NCI-H128 (cell line): ENCODE results near the gene TMEM17.
"Not testable (repeated sequence)": the region's sequence is repeated elsewhere in the genome, so short reads cannot be mapped to it uniquely, and the experiment has no call there.

Experiments
- DNase-seq: peaks from one replicate; lab custom pipeline; 2025; ENCODE audit not compliant: unreplicated experiment; lab: John Stamatoyannopoulos, UW

TMEM17 gene, protein sequence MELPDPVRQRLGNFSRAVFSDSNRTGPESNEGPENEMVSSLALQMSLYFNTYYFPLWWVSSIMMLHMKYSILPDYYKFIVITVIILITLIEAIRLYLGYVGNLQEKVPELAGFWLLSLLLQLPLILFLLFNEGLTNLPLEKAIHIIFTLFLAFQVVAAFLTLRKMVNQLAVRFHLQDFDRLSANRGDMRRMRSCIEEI

DNA sequence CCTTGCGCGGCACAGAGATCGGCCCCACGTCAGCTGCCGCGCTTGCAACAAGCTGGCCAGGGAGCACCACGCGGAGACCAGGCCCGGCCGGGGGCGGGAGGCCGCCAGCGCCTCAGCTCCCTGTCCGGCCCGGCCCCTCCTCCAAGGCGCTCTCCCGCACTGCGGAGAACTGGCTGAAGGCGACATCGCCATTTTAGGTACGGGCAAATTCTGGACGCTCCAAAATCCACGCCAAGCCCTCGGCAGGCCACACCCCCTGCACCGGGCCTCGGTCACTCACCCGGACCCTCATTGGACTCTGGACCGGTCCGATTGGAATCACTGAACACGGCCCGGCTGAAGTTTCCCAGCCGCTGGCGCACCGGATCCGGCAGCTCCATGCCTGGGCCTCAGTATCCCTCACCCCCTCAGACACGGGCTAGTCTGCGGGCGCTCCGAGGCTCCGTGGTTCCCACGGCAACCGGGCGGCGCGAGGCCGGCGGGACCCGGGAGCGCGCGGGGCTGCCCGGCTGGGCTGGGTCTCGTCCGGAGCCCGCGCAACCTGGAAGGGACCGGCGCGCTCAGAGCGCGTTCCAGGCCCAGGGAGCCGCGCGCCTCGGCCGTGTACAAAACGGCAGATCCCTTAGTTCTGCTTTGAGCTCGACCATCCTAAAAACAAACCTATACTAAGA, at the start of gene TMEM17:
Gene TMEM17, minus strand, starts transcription at position 446 of the 671 bp plus-strand sequence. Its CDS starts 66 bp downstream, at position 380.
- peak; percentile 72 for DNase-seq

DNA sequence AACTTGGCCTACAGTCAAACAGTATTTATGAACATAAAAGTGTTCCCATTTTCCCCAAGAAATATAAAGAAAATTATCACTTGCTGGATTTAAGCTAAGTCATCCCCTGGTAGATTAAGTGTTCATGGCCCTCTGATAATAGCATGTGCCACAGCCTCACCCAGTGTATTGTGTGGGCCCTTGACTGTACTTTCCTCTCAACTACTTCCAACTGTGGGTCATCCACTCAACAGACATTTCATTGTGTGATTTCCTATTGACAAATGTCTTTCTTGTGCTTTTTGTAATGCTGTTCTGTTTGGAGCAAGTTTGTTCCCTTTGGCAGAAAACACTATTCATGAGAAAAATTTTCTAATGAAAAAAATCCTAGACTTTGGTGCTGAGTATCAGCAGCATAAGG, 48.4 kb upstream of the TMEM17 start:
- DNase-seq: no peak

DNA sequence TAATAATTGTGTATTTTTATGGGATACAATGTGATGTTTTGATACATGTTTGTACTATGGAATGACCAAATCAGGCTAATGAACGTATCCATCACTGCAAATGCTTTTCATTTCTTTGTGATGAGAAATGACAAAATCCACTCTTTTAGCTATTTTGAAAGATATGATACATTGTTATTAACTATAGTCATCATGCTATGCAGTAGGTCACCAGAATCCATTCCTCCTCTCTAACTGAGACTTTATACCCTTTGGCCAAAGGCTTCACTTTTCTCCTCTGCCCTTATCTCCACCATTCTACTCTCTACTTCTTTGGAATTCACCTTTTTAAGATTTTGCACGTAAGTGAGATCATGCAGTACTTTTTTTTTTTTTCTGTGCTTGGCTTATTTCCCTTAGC, 44.5 kb upstream of the TMEM17 start:
- DNase-seq: no peak

DNA sequence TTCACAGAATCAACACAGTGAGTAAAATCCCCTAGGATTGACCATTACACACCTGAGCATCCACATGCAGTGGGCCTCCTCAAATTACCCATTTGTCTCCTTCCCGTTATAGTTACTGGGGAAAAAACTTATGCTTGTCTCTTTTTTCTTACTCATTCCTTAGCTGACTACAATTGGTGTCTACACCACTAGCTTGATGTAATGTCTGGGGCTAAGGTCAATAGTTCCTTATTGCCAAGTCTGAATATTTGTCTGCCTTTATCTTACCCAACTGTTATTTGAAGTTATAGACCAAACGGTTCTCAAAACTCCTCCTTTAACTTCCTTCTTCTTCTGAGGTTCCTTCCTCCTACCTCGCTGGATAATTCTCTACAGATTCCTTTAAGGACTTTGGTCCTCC, 41.9 kb upstream of the TMEM17 start:
- no peak for DNase-seq

DNA sequence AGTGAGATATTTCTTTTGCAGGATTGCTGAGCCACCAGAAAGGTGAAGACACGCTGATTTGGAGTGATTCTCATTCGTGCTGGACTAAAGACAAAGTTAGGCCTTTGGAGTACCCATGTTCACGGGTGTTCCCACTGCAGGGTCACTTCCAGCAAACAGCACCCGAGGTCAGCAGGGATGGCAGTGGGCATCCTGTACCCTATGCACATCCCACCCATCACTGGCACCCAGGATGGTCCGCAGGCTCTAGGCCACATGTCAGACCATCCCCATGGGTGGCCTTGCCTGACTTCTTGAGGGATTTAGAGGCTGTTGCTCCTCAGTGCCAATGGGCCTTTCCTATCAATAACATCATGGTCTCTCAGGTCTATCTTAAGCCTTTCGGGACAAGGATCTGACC, 39.3 kb upstream of the TMEM17 start:
- DNase-seq: no peak

DNA sequence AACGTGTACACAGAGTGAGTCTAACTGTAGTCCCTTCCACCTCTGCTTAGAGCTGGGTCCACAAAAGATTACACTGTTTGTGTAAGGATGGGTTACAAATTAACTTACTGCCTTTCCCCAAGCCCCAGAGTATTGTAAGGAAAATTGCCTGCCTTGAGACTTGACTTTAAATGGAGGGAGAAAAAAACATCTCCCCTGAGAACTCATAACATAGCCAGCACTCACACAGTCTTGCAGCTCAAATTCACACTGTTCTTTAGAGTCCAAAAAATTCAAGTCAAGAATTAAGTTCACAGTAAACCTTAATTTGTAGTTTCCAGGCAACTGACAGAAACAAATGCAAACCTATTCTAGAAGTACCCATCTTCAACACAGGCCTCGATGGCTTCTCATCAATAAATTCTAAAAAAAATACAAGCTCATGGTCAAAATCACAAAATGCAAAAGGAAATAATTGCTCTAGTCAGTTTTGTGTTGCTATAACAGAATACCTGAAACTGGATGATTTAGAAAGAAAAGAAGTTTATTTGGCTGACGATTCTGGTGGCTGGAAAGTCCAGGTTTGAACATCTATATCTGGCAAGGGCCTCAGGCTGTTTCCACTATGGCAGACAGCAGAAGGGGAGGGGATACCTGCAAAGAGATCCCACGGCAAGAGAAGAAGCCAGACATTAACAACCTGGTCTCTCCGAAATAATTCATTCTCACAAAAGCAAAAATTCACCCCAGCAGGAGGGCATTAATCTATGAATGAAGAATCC, 34.6 kb upstream of the TMEM17 start:
- no peak for DNase-seq

DNA sequence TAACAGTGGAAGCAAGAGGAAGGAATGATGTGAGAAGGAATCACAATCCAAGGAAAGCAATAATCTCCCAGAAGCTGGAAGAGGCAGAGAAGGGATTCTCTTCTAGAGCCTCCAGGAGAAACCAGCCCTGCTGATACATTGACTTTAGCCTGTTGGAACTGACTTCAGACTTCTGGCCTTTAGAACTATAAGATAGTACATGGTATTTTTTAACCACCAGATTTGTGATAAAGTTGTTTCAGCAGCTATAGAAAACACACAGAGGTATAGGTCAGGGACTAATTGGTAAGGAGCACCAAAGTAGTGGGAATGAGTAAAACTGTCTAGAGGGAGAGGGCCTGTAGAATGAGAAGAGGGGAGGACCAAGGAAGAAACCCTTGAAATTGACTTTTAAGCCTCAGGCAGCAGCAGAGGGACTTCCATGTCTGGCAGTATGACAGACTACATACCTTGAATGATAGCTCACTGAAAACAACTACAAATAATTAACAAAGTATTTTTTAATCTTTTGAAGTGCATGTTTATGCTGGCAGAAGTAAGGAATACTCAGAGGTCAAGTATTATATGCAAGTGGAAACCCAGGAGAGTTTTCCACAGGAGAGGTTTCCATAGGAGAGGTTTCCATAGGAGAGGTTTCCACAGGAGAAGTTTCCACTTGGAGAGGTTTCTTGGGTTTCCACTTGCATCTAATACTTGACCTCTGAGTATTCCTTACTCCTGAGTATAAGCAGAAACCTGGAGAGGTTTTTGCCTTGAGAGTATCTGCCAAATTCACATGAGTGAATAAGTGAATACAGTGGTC, 33.8 kb upstream of the TMEM17 start:
- DNase-seq: no peak

DNA sequence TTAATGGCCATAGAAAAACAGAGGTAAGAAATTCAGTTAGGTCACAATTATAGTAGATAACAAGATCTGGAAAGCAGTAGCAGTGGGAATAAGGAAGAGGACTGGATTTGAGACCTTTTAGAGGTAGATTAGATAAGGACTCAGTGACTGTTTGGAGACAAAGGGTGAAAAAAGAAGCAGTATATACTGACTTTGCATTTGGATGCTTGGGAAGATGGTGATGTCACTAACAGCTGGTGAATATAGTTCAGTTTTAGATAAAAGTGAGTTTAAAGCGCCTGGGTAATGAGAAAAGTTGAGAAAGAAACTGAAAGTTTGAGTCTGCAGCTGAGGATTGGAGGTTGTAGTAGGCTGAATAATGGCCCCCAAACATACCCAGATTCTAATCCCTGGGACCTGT, 32.8 kb upstream of the TMEM17 start:
- no peak for DNase-seq

DNA sequence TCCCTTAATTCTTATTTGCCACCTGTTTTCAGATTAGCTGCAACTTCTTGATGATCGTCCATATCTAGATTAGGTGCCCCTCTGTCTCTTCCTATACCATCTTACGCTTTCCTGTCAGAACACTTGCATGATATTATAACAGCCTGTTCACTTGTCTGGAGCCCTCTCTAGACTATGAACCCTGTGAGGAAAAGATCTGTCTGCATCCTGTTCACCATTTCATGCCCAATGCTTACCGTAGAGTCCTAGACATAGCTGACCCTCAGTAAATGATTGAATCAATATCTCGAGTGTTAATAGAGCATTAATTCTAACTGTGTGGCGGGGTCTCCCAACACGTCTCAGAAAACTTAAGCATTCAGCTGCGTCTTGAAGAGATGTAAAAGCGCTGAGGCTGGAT, 31.8 kb upstream of the TMEM17 start:
- no peak for DNase-seq

DNA sequence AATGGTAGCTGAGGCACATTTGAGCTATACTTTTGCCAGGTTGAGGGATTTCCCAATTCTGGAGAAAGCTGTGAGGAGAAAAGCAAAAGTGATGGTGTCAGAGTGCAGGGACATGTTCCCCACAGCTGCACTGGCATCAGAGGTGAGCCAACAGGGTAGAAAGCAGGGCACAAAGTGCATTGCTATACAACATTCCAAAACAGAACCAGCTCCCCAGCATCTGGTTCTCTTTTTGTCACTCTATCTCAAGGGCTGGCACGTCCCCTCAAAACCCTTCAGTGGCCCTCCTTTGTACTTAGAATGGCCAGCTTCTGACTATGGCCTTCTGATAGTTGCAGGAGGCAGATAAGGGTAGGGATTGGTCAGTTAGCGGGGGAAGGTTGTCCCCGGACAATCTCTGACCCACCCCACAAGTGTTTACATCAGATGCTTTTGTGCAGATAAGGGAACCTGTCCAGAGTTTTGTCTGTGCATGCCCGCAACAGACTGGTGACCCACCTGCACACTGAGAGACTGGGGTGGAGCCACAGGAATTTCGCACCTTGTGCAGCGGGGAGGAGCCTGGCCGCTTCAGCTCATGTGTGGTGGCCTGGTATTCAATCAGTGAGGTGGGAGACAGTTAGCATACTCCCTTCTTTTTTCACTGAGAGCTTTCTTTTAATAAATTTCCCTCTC, 31.0 kb upstream of the TMEM17 start:
- DNase-seq: no peak

DNA sequence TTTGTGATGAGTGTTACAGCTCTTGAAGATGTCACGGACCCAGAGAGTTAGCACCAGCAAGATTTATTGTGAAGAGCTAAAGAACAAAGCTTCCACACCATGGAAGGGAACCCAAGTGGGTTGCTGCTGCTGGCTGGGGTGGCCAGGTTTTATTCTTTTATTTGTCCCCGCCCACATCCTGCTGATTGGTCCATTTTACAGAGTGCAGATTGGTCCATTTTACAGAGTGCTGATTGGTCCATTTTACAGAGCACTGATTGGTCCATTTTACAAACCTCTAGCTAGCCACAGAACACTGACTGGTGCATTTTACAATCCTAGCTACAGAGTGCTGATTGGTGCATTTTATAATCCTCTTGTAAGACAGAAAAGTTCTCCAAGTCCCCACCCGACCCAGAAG, 29.5 kb upstream of the TMEM17 start:
- not testable (repeated sequence) for DNase-seq

DNA sequence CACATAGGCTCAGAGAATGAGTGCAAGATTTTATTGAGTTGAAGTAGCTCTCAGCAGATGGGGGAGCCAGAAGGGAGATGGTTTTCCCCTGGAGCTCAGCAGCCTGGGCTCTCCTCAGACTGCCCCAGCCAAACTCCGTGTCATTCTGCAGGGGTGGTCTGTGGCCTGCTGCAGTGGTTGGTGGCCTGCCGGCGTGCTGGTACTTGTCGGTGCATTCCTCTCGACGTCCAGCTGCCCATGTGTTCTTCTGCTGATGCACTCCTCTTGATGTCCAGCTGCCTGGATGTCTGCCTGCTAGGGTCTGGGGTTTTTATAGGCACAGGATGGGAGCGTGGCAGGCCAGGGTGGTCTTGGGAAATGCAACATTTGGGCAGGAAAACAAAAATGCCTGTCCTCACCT, 25.6 kb upstream of the TMEM17 start:
- no peak for DNase-seq

DNA sequence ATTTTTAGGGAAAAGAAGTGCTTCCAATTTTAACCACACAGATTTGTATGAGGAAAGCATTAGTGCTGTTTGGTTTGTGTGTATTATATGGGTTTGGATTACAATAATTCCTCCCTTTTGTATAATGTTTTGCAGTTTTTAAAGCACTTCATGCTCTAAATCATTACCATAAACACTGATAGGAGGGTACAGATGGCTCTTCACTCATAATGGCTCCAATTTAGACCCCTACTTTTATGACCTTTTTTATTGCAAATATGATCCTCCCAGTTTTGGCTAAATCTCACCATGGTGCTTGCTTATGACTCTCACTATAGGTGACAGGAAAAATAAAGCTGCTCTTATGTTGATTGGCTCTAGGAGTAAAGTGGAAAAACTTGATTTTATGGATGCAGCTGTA, 23.8 kb upstream of the TMEM17 start:
- DNase-seq: no peak

DNA sequence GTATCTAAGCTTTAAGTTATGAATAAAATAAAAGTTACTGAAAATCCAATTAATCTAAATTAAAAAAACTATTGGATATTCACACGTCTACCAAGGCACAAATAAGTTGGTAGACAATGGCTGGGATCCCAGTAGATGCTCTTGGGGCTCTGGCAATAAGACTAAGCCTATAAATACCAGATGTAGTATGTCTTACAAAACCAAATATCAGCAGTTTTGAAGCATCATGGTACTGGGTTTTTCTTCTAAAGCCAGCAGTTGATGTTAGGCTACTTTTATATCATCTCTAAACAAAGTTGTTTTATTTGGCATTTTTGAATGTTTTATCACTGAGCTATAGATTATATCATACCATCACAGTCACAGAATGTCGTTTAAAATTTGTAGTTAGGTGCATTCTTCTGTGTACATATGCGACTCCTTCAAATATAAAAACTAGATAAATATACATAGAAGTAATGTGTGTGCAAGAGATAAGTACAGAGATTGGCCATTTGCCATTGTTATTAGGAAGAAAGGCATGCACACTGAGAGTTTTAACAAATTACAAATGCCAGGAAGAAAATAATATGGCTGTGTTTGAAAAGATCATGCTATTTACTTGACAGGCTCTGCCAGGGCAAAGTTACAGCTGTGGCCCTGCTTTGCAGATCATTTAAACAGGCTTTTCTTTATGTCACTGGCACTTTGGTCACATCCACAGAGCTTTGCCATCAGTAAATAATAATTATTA, 21.6 kb upstream of the TMEM17 start:
- no peak for DNase-seq

DNA sequence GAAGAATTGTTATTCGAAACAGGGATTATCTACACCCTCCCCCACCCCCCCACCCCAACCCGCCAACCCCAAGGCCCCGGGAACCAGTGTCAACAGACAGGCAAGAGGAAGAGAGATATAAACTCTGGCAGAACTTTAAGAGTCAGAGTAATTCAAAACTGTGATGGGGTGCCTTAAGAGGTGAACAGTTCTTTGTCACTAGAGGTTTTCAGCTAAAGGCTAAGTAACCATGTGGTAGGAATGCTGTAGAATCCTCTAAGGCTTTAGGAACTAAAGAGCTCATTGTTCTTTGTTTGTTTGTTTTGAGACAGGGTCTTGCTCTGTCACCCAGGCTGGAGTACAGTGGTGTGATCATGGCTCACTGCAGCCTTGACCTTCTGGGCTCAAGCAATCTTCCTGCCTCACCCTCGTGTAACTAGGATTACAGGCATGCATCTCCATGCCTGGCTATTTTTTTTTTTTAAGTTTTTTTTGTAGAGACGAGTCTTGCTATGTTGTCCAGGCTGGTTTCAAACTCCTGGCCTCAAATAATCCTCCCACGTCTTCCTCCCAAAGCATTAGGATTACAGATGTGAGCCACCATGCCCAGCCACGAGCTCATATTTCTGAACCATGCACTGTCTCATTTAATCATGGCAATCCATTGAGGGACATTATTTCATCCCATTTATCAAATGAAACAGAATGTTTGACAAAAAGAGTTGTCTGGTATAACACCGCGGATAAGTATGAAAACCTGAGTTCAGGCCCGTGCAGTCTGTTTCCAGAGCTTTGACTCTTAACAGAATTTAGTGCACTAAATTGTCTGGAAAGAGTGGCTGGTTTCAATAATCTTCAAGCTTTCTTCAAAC, 20.8 kb upstream of the TMEM17 start:
- no peak for DNase-seq

DNA sequence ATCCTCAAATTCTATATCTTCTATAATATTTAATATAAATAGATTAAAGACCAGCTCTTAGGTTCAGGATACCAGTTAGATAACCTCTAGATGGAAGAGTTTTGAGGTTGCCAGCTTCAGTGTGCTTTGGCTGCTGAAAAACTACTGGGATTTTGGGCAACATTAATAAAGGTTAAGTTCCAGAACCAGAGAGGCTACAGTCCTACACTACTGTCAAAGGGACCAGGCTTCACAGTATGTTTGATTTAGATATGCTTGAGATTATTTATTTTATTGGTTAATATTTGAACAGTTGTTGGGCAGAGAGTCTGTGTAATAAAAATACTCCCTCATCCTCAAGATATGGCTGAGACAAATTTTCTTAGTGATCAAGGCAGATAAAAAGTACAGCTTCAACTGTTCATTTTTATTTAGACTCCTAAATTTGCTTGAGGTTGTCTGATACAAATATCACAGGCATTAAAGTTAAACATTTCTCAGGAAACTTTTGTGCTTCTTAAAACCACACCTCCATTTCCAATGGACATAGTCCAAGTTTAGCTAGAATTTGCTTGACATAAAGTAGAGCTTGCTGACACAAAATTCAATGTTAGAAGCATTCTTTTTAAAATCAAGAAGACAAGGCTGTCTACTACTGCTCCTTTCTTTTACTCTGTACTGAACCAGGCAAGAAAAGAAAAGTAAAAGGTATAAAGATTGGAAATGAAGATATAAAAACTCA, 19.7 kb upstream of the TMEM17 start:
- no peak for DNase-seq

DNA sequence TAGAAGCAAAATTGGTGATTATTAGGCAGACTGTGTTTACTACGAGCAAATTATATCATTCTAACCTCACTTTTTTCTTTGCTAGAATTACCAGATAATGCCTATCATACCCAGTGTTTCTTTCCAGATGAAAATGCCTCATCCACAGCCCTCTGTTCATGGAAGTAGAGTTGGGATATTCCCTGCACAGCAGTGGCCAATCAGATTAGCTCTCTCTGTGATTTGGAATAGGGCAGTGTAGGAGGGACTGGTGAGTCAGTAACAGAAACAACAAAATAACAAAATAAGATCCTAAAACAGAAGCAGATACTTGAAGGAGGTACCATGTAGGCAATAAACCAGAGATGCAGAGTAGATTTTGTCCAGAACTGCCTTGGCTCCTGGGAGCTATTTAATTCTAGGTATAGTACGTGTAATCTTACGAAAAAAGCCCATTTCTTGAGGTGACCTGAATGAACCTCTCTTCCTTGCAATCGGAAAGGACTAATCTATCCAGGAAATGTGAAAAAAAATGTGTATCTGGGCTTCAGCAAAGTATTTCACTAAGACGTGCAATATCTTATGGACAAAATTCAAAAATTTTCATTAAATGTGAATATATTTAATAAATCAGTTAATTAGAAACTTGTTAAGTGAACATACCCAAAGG, 18.4 kb upstream of the TMEM17 start:
- no peak for DNase-seq

DNA sequence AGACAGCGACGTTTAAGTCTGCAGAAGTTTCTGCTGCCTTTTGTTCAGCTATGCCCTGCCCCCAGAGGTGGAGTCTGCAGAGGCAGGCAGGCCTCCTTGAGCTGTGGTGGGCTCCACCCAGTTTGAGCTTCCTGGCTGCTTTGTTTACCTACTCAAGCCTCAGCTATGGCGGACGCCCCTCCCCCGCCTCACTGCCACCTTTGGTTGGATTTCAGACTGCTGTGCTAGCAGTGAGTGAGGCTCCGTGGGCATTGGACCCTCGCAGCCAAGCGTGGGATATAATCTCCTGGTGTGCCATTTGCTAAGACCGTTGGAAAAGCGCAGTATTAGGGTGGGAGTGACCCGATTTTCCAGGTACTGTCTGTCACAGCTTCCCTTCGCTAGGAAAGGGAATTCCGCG, 15.1 kb upstream of the TMEM17 start:
- not testable (repeated sequence) for DNase-seq
